OCI-LY7 (cell line): ENCODE results near the gene HOGA1.

Source experiments
- CTCF ChIP-seq: fragments of 200-600 bp; sonication (generic); conservative IDR thresholded peaks from 2 replicates; pipeline ENCODE4 v1.5.1; 2014; ENCODE audit warnings: mild to moderate bottlenecking, antibody characterized with exemption, low read length, moderate library complexity, mixed read lengths
- EZH2phosphoT487 ChIP-seq: fragments of 200-600 bp; sonication (generic); IDR thresholded peaks from 2 replicates; pipeline ENCODE4 v1.6.1; 2018; ENCODE audit warnings: low read depth, borderline replicate concordance, mild to moderate bottlenecking, mixed run types, antibody characterized with exemption, low read length, moderate library complexity, mixed read lengths

- TF ChIP-seq CTCF (no peak), EZH2phosphoT487 (no peak)
Measured at GRCh38 chr10:97540669-97541500, 43.3 kb upstream of the HOGA1 start.
